Measurements from ENCODE around the gene NUMBL.

GRCh38 chr19:40677156-40677555 lies 13.3 kb downstream of the NUMBL start:
- no peak for TF ChIP-seq POLR2AphosphoS5 (IDR thresholded peaks at IDR 0.05; ENCODE audit: low read depth, low read length)
- TF ChIP-seq POLR2A (IDR thresholded peaks at IDR 0.05; ENCODE audit: low read depth, low read length) = no peak
- TF ChIP-seq POU2F2 (IDR thresholded peaks at IDR 0.05; ENCODE audit: low read depth, low read length) = no peak
- no peak for TF ChIP-seq TAF1 (IDR thresholded peaks at IDR 0.05; ENCODE audit: low read depth, low read length)

Measured in GM12891 (cell line).